ENCODE results near the gene PTPN7.

PTPN7 gene

GRCh38 chr1:202125611-202126010, 34.8 kb downstream of the PTPN7 start:
- H4K20me1 ChIP-seq (ENCODE audit: insufficient read depth, low read length) = no peaks in the 10 kb centered on the region
- no peak for TF ChIP-seq EZH2phosphoT487 (IDR thresholded peaks at IDR 0.05; ENCODE audit: low read depth)
- TF ChIP-seq, protein P1, sequence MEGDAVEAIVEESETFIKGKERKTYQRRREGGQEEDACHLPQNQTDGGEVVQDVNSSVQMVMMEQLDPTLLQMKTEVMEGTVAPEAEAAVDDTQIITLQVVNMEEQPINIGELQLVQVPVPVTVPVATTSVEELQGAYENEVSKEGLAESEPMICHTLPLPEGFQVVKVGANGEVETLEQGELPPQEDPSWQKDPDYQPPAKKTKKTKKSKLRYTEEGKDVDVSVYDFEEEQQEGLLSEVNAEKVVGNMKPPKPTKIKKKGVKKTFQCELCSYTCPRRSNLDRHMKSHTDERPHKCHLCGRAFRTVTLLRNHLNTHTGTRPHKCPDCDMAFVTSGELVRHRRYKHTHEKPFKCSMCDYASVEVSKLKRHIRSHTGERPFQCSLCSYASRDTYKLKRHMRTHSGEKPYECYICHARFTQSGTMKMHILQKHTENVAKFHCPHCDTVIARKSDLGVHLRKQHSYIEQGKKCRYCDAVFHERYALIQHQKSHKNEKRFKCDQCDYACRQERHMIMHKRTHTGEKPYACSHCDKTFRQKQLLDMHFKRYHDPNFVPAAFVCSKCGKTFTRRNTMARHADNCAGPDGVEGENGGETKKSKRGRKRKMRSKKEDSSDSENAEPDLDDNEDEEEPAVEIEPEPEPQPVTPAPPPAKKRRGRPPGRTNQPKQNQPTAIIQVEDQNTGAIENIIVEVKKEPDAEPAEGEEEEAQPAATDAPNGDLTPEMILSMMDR (IDR thresholded peaks at IDR 0.05; ENCODE audit: low read depth, low read length) = no peak
- H2AFZ ChIP-seq (ENCODE audit: low read depth, low read length) = no peak overlapping the region
- H3K4me1 ChIP-seq (ENCODE audit: low read length) = no peaks in the 10 kb centered on the region
- H3K9me3 ChIP-seq (ENCODE audit: insufficient read depth, low read length) = no peaks in the 10 kb centered on the region
- H3K9ac ChIP-seq (ENCODE audit: low read length) = no peak overlapping the region
- no peaks in the 10 kb centered on the region for H3K79me2 ChIP-seq (ENCODE audit: low read length)
- H3K4me2 ChIP-seq (ENCODE audit: low read length) = no peak overlapping the region
- H3K4me3 ChIP-seq (ENCODE audit: low read length) = no peak overlapping the region
- peaks cover 27% of the 10 kb centered on the region for H3K27me3 ChIP-seq (ENCODE audit: low read depth, low read length)
- no peak overlapping the region for H3K27ac ChIP-seq (ENCODE audit: low read length)
- H3K36me3 ChIP-seq (replicated peaks; ENCODE audit: low read depth, low read length) = no peaks in the 10 kb centered on the region

DNA sequence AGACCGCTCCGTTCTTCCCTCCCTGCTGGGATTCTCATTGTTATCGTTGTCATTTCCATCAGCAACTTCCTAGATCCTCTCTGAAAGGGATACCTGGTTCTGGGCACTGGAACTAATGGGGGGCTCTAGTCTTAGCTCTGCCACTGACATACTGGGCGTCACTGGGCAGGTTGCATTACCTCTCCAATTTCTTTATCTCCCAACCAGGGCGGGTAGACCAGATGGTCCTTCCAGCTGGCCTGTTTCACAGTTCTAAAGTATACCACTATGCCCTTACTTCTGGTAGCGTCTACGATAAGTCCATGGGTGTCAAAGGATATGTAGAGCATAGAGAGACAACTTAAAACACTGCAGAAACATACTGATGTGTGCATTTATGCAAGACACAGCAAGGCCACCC, 36.3 kb downstream of the PTPN7 start:
- Histone ChIP-seq H3K27me3 (ENCODE audit: low read depth, low read length) (peaks cover 27% of the 10 kb centered on the region), H3K79me2 (ENCODE audit: low read length) (no peaks in the 10 kb centered on the region), H3K4me1 (ENCODE audit: low read length) (no peaks in the 10 kb centered on the region), H4K20me1 (ENCODE audit: insufficient read depth, low read length) (no peaks in the 10 kb centered on the region), H3K9ac (ENCODE audit: low read length) (no peak overlapping the region), H3K36me3 (replicated peaks; ENCODE audit: low read depth, low read length) (no peaks in the 10 kb centered on the region), H3K4me3 (ENCODE audit: low read length) (no peak overlapping the region), H3K9me3 (ENCODE audit: insufficient read depth, low read length) (no peaks in the 10 kb centered on the region), H2AFZ (ENCODE audit: low read depth, low read length) (no peak overlapping the region), H3K27ac (ENCODE audit: low read length) (no peak overlapping the region), H3K4me2 (ENCODE audit: low read length) (no peak overlapping the region)
- TF ChIP-seq, protein P1 (IDR thresholded peaks at IDR 0.05; ENCODE audit: low read depth, low read length) = no peak
- no peak for TF ChIP-seq EZH2phosphoT487 (IDR thresholded peaks at IDR 0.05; ENCODE audit: low read depth)

GRCh38 chr1:202123336-202123813, 37.0 kb downstream of the PTPN7 start:
- no peak overlapping the region for H2AFZ ChIP-seq (ENCODE audit: low read depth, low read length)
- no peak overlapping the region for H3K9ac ChIP-seq (ENCODE audit: low read length)
- no peak for TF ChIP-seq EZH2phosphoT487 (IDR thresholded peaks at IDR 0.05; ENCODE audit: low read depth)
- TF ChIP-seq, protein P1 (IDR thresholded peaks at IDR 0.05; ENCODE audit: low read depth, low read length) = no peak
- H3K9me3 ChIP-seq (ENCODE audit: insufficient read depth, low read length) = no peaks in the 10 kb centered on the region
- no peaks in the 10 kb centered on the region for H4K20me1 ChIP-seq (ENCODE audit: insufficient read depth, low read length)
- H3K4me2 ChIP-seq (ENCODE audit: low read length) = no peak overlapping the region
- no peaks in the 10 kb centered on the region for H3K79me2 ChIP-seq (ENCODE audit: low read length)
- H3K4me3 ChIP-seq (ENCODE audit: low read length) = no peak overlapping the region
- H3K27me3 ChIP-seq (ENCODE audit: low read depth, low read length) = peaks cover 27% of the 10 kb centered on the region
- H3K4me1 ChIP-seq (ENCODE audit: low read length) = peaks cover 5% of the 10 kb centered on the region
- no peaks in the 10 kb centered on the region for H3K36me3 ChIP-seq (replicated peaks; ENCODE audit: low read depth, low read length)
- no peak overlapping the region for H3K27ac ChIP-seq (ENCODE audit: low read length)

- H2AFZ ChIP-seq (ENCODE audit: low read depth, low read length) = no peak within 1 kb of the TSS
- H3K36me3 ChIP-seq (replicated peaks; ENCODE audit: low read depth, low read length) = no peaks in the 10 kb centered on the region
- peaks cover 5% of the 10 kb centered on the region for H3K4me1 ChIP-seq (ENCODE audit: low read length)
- no peak within 1 kb of the TSS for H3K4me2 ChIP-seq (ENCODE audit: low read length)
- H3K27ac ChIP-seq (ENCODE audit: low read length) = no peak within 1 kb of the TSS
- H3K79me2 ChIP-seq (ENCODE audit: low read length) = no peaks in the 10 kb centered on the region
- H4K20me1 ChIP-seq (ENCODE audit: insufficient read depth, low read length) = no peaks in the 10 kb centered on the region
- TF ChIP-seq, protein P1 (IDR thresholded peaks at IDR 0.05; ENCODE audit: low read depth, low read length) = no peak
- no peak for TF ChIP-seq EZH2phosphoT487 (IDR thresholded peaks at IDR 0.05; ENCODE audit: low read depth)
- no peaks in the 10 kb centered on the region for H3K9me3 ChIP-seq (ENCODE audit: insufficient read depth, low read length)
- peaks cover 27% of the 10 kb centered on the region for H3K27me3 ChIP-seq (ENCODE audit: low read depth, low read length)
- H3K4me3 ChIP-seq (ENCODE audit: low read length) = no peak within 1 kb of the TSS
- H3K9ac ChIP-seq (ENCODE audit: low read length) = no peak within 1 kb of the TSS
Measured at GRCh38 chr1:202122639-202123335, 37.6 kb downstream of the PTPN7 start, which contains the start of gene GPR37L1. Gene GPR37L1, plus strand, starts transcription at chr1:202122917. Its CDS starts 47 bp downstream, at chr1:202122964.

All from OCI-LY3 (cell line).